ENCODE measurements around the gene CORO6. TPM values are rescaled to one million over a fixed set of nuclear protein-coding genes. Genes with fewer than 3 reads are reported as not detected.
"Not testable (repeated sequence)": the region's sequence is repeated elsewhere in the genome, so short reads cannot be mapped to it uniquely, and the experiment has no call there.

CORO6 gene
- total RNA-seq, 4 donors from 2014 or later: 34.5 to 139 (median 83.1) TPM

- peaks cover 0 to 62% (median 9%) of the 10 kb centered on the region in 3 donors for H3K36me3 ChIP-seq
- peaks cover 0 to 20% (median 0%) of the 10 kb centered on the region in 4 donors for H3K4me1 ChIP-seq
- H3K4me3 ChIP-seq: no peak overlapping the region
- H3K9me3 ChIP-seq: no peaks in the 10 kb centered on the region
- WGBS, 2 donors: 53 to 69% methylated on average over 1 of the region's 1 CpG
- TF ChIP-seq CTCF (IDR thresholded peaks at IDR 0.05) (no peak), EP300 (IDR thresholded peaks at IDR 0.05) (no peak), POLR2A (IDR thresholded peaks at IDR 0.05) (no peak)
- H3K27me3 ChIP-seq: no peaks in the 10 kb centered on the region
- H3K27ac ChIP-seq: peak overlapping the region in 2 of 4 donors; percentile 3 to 18
- DNase-seq (ENCODE audit: low spot score in 2 of 2): no peak
Observed at GRCh38 chr17:29653995-29654714, 31.4 kb upstream of the CORO6 start.

- no peak for DNase-seq (ENCODE audit: low spot score in 2 of 2)
- Histone ChIP-seq H3K27ac (peak overlapping the region in 2 of 4 donors; percentile 29 to 41), H3K9me3 (no peaks in the 10 kb centered on the region), H3K4me1 (peaks cover 0 to 20% (median 0%) of the 10 kb centered on the region in 4 donors), H3K4me3 (no peak overlapping the region), H3K27me3 (no peaks in the 10 kb centered on the region), H3K36me3 (peaks cover 0 to 67% (median 11%) of the 10 kb centered on the region in 3 donors)
- TF ChIP-seq POLR2A (IDR thresholded peaks at IDR 0.05) (no peak), CTCF (IDR thresholded peaks at IDR 0.05) (no peak), EP300 (IDR thresholded peaks at IDR 0.05) (no peak)
Observed at GRCh38 chr17:29652976-29653375, 30.3 kb upstream of the CORO6 start.

- H3K4me3 ChIP-seq; H3K9me3 ChIP-seq; DNase-seq (ENCODE audit: low spot score in 2 of 2); H3K27me3 ChIP-seq: not testable (repeated sequence)
- 85 to 88% methylated on average over 7 of the region's 7 CpGs for WGBS, 2 donors
- Histone ChIP-seq H3K36me3 (peaks cover 0 to 74% (median 11%) of the 10 kb centered on the region in 3 donors), H3K4me1 (peaks cover 0 to 21% (median 0%) of the 10 kb centered on the region in 4 donors), H3K27ac (peak overlapping the region in 2 of 4 donors; percentile 34 to 60)
Observed at GRCh38 chr17:29651913-29652312, 29.2 kb upstream of the CORO6 start.

GRCh38 chr17:29650396-29650795, 27.7 kb upstream of the CORO6 start:
- WGBS, 2 donors: 90 to 92% methylated on average over 4 of the region's 4 CpGs
- H3K4me1 ChIP-seq: peaks cover 0 to 36% (median 12%) of the 10 kb centered on the region in 4 donors
- no peak overlapping the region for H3K4me3 ChIP-seq
- TF ChIP-seq EP300 (IDR thresholded peaks at IDR 0.05): no peak
- TF ChIP-seq POLR2A (IDR thresholded peaks at IDR 0.05): no peak
- TF ChIP-seq CTCF (IDR thresholded peaks at IDR 0.05): no peak
- H3K27ac ChIP-seq: peak overlapping the region in 3 of 4 donors; percentile 1 to 90 (median 56)
- no peaks in the 10 kb centered on the region for H3K27me3 ChIP-seq
- peaks cover 0 to 62% (median 3%) of the 10 kb centered on the region in 3 donors for H3K36me3 ChIP-seq
- no peak for DNase-seq (ENCODE audit: low spot score in 2 of 2)
- no peaks in the 10 kb centered on the region for H3K9me3 ChIP-seq

- H3K9me3 ChIP-seq: no peaks in the 10 kb centered on the region
- WGBS, 2 donors: 94 to 95% methylated on average over 5 of the region's 5 CpGs
- H3K27ac ChIP-seq: peak overlapping the region in 3 of 4 donors; percentile 1 to 90 (median 4)
- H3K36me3 ChIP-seq: peaks cover 0 to 52% (median 3%) of the 10 kb centered on the region in 3 donors
- TF ChIP-seq CTCF (IDR thresholded peaks at IDR 0.05): no peak
- no peak for TF ChIP-seq EP300 (IDR thresholded peaks at IDR 0.05)
- no peak for TF ChIP-seq POLR2A (IDR thresholded peaks at IDR 0.05)
- DNase-seq (ENCODE audit: low spot score in 2 of 2): no peak
- H3K4me1 ChIP-seq: peaks cover 5 to 42% (median 22%) of the 10 kb centered on the region in 4 donors
- H3K4me3 ChIP-seq: no peak overlapping the region
- H3K27me3 ChIP-seq: no peaks in the 10 kb centered on the region
Observed at GRCh38 chr17:29649359-29649758, 26.6 kb upstream of the CORO6 start.
